Measurements from ENCODE around the gene MAP1B. TPM values are rescaled to one million over a fixed set of nuclear protein-coding genes. Genes with fewer than 3 reads are reported as not detected.
A peak's percentile ranks its signal among the peaks of the same experiment; 100 is the strongest.

MAP1B gene
- total RNA-seq, 1 experiment from 2014 or later: 8.9 TPM

- Histone ChIP-seq H3K9me3 (ENCODE audit: control insufficient read depth in 1 of 2, insufficient read depth in 1 of 2, low read depth in 1 of 2, low read length in 2 of 2) (no peaks in the 10 kb centered on the region), H3K9ac (ENCODE audit: low read length) (0 out of 2 replicates have a peak overlapping the region, but pooled peaks have one; percentile 25), H3K9me2 (ENCODE audit: insufficient read depth) (no peaks in the 10 kb centered on the region), H3K79me2 (ENCODE audit: insufficient read depth, low read length) (no peaks in the 10 kb centered on the region), H3K27me3 (ENCODE audit: insufficient read depth, low read length) (no peaks in the 10 kb centered on the region), H2AFZ (ENCODE audit: low read depth, low read length, poor library complexity, severe bottlenecking) (no peak overlapping the region), H3K4me2 (ENCODE audit: low read length) (peak overlapping the region; percentile 76), H3K27ac (ENCODE audit: low read depth, low read length) (peak overlapping the region; percentile 33; the same call in 1 of the 2 replicates), H3K4me1 (ENCODE audit: control insufficient read depth in 1 of 2, insufficient read depth in 2 of 2, low read length in 2 of 2) (peaks cover 0 to 11% of the 10 kb centered on the region in 2 experiments; a peak in 1 of 4 replicates), H3K36me3 (ENCODE audit: control insufficient read depth in 1 of 2, insufficient read depth in 2 of 2, low read length in 2 of 2) (no peaks in the 10 kb centered on the region; a peak in 1 of 4 replicates), H4K20me1 (ENCODE audit: insufficient read depth) (no peaks in the 10 kb centered on the region), H3K4me3 (replicated peaks in 1 of 2; ENCODE audit: low read depth in 1 of 2, low read length in 2 of 2) (peak overlapping the region; percentile 52 to 58)
- no TSS peak for BruUV-seq (replicated peaks)
- intact Hi-C loops (cut with micrococcal nuclease): no loop called here
- ChIA-PET CTCF (no interaction called here), RAD21 (ENCODE audit: low non-redundant PET in 1 of 2, low total read pairs in 2 of 2, uncharacterized antibody in 2 of 2, unreplicated experiment in 2 of 2) (no interaction called here), POLR2A (no interaction called here)
- TF ChIP-seq ZFX (IDR thresholded peaks at IDR 0.05): no peak
- no peak for TF ChIP-seq SRF (IDR thresholded peaks at IDR 0.05; ENCODE audit: low read depth)
- no peak for TF ChIP-seq EZH2phosphoT487 (IDR thresholded peaks at IDR 0.05; ENCODE audit: borderline replicate concordance)
- no peak for TF ChIP-seq POLR2A (IDR thresholded peaks at IDR 0.05; ENCODE audit: borderline replicate concordance, extremely low read depth, insufficient read depth, insufficient read length)
- TF ChIP-seq CBX3 (IDR thresholded peaks at IDR 0.05; ENCODE audit: low read depth): no peak
- ATAC-seq: peak; percentile 54
- no peak for DNase-seq (ENCODE audit: low read depth, low spot score)
These were observed 576 bp downstream of the MAP1B start for GRCh38 chr5:72107901-72108201.

GRCh38 chr5:72108202-72109061 is 1.2 kb downstream of the MAP1B start:
- RAD21 ChIA-PET (ENCODE audit: low non-redundant PET in 1 of 2, low total read pairs in 2 of 2, uncharacterized antibody in 2 of 2, unreplicated experiment in 2 of 2): no interaction called here
- H3K27me3 ChIP-seq (ENCODE audit: insufficient read depth, low read length): no peaks in the 10 kb centered on the region
- no peaks in the 10 kb centered on the region for H3K9me3 ChIP-seq (ENCODE audit: control insufficient read depth in 1 of 2, insufficient read depth in 1 of 2, low read depth in 1 of 2, low read length in 2 of 2)
- no peak; the same call in 1 of the 2 replicates for ATAC-seq
- H3K4me3 ChIP-seq (replicated peaks in 1 of 2; ENCODE audit: low read depth in 1 of 2, low read length in 2 of 2): peak overlapping the region; percentile 52 to 58
- no peaks in the 10 kb centered on the region for H4K20me1 ChIP-seq (ENCODE audit: insufficient read depth)
- TF ChIP-seq POLR2AphosphoS5 (IDR thresholded peaks at IDR 0.05; ENCODE audit: low read depth, low read length): no peak
- TF ChIP-seq CTCF (IDR thresholded peaks at IDR 0.05 in 2 of 3, conservative IDR thresholded peaks at IDR 0.05 in 1 of 3; ENCODE audit: borderline replicate concordance in 1 of 3, insufficient read depth in 1 of 3, low read depth in 2 of 3, low read length in 2 of 3): no peak
- no peak for TF ChIP-seq POLR2A (IDR thresholded peaks at IDR 0.05; ENCODE audit: borderline replicate concordance, extremely low read depth, insufficient read depth, insufficient read length)
- no peak for TF ChIP-seq RAD21 (IDR thresholded peaks at IDR 0.05; ENCODE audit: low read depth)
- TF ChIP-seq ELF1 (IDR thresholded peaks at IDR 0.05; ENCODE audit: borderline replicate concordance, low read depth): no peak
- no peak for TF ChIP-seq EZH2phosphoT487 (IDR thresholded peaks at IDR 0.05; ENCODE audit: borderline replicate concordance)
- TF ChIP-seq CBX3 (IDR thresholded peaks at IDR 0.05; ENCODE audit: low read depth): no peak
- no peak for TF ChIP-seq JUND (IDR thresholded peaks at IDR 0.05)
- TF ChIP-seq TCF7L2 (IDR thresholded peaks at IDR 0.05; ENCODE audit: borderline replicate concordance, extremely low read depth, insufficient read depth, insufficient read length): no peak
- no peak for TF ChIP-seq ZFX (IDR thresholded peaks at IDR 0.05)
- no peak for TF ChIP-seq MAX (IDR thresholded peaks at IDR 0.05)
- no peak for TF ChIP-seq SRF (IDR thresholded peaks at IDR 0.05; ENCODE audit: low read depth)
- no peak for TF ChIP-seq YY1 (IDR thresholded peaks at IDR 0.05; ENCODE audit: extremely low read depth, insufficient replicate concordance, low read depth, low read length)
- TF ChIP-seq CEBPB (IDR thresholded peaks at IDR 0.05; ENCODE audit: low read depth): no peak
- TF ChIP-seq FOSL1 (IDR thresholded peaks at IDR 0.05; ENCODE audit: low read depth): no peak
- TF ChIP-seq SIN3A (IDR thresholded peaks at IDR 0.05; ENCODE audit: low read depth): no peak
- TF ChIP-seq ATF3 (IDR thresholded peaks at IDR 0.05): no peak
- no peak for TF ChIP-seq ZNF274 (IDR thresholded peaks at IDR 0.05; ENCODE audit: low read depth, low read length)
- TF ChIP-seq SP1 (IDR thresholded peaks at IDR 0.05; ENCODE audit: low read depth): no peak
- no peaks in the 10 kb centered on the region; a peak in 1 of 4 replicates for H3K36me3 ChIP-seq (ENCODE audit: control insufficient read depth in 1 of 2, insufficient read depth in 2 of 2, low read length in 2 of 2)
- peak overlapping the region; percentile 76 for H3K4me2 ChIP-seq (ENCODE audit: low read length)
- H3K79me2 ChIP-seq (ENCODE audit: insufficient read depth, low read length): no peaks in the 10 kb centered on the region
- peaks cover 0 to 11% of the 10 kb centered on the region in 2 experiments; a peak in 1 of 4 replicates for H3K4me1 ChIP-seq (ENCODE audit: control insufficient read depth in 1 of 2, insufficient read depth in 2 of 2, low read length in 2 of 2)
- H3K9ac ChIP-seq (ENCODE audit: low read length): no peak overlapping the region
- intact Hi-C loops (cut with micrococcal nuclease): no loop called here
- H2AFZ ChIP-seq (ENCODE audit: low read depth, low read length, poor library complexity, severe bottlenecking): no peak overlapping the region
- no peak for DNase-seq (ENCODE audit: low read depth, low spot score)
- POLR2A ChIA-PET: no interaction called here
- CTCF ChIA-PET: no interaction called here
- no TSS peak for BruUV-seq (replicated peaks)
- H3K9me2 ChIP-seq (ENCODE audit: insufficient read depth): no peaks in the 10 kb centered on the region
- no peak overlapping the region for H3K27ac ChIP-seq (ENCODE audit: low read depth, low read length)
